ENCODE data around the gene KRTAP2-3. TPM values are rescaled to one million over a fixed set of nuclear protein-coding genes. Genes with fewer than 3 reads are reported as not detected.
"Not testable (repeated sequence)": the region's sequence is repeated elsewhere in the genome, so short reads cannot be mapped to it uniquely, and the experiment has no call there.

The KRTAP2-3 gene, protein sequence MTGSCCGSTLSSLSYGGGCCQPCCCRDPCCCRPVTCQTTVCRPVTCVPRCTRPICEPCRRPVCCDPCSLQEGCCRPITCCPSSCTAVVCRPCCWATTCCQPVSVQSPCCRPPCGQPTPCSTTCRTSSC
- 0.57 TPM in 1 of 2 replicates, not detected in the other for total RNA-seq (2021)
- percentile 52 among the genes with signal in this experiment for Bru-seq, nascent RNA
- BruChase-seq, experiment 1, labeled RNA remaining after a 2-hour chase: percentile 33 among the genes with signal in this experiment
- BruChase-seq, experiment 2, labeled RNA remaining after a 6-hour chase: percentile 61 among the genes with signal in this experiment
- long read RNA-seq, partial matches to known transcripts: 0 of 1 reads
- long read RNA-seq, other reads (novel, unspliced or antisense): 0 of 1 reads

DNA sequence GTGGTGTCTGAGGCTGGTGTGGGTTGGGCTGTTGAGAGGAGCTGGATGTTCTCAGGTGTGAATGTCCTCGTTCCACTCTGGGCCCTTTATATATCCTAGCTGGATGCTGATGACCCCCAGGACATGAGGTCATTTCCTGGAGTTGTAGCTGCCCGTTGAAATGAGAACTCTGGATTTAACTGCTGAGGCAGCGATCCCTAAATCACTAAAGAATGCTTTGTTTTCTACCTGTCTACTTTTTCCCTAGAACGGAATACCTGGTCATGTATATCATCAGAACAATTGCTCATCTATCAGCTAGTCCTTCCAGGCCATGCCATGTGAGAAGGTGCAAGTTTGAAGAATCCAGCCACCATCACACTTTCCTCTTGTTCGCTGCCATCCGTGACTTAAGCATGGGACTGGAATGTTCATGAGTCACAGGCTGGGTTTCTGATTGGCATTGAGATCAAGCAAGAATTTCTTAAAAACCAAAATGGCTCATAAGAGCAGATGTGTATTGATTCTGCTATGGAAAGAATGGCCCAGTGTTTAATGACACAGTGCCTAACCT, at the start of gene KRTAP2-3:
TSS of gene KRTAP2-3 (minus strand) at position 63 of the 553 bp plus-strand sequence. CDS start 64 bp downstream, outside the sequence.
- Histone ChIP-seq H4K20me1 (ENCODE audit: insufficient read depth) (no peaks in the 10 kb centered on the region), H2AFZ (no peak within 1 kb of the TSS), H3K4me2 (peak within 1 kb of the TSS; percentile 43), H3K4me1 (replicated peaks; ENCODE audit: insufficient read depth) (peaks cover 47% of the 10 kb centered on the region), H3K79me2 (ENCODE audit: low read depth) (no peaks in the 10 kb centered on the region), H3K9me3 (ENCODE audit: insufficient read depth, low read depth) (no peaks in the 10 kb centered on the region), H3K9me2 (ENCODE audit: insufficient read depth) (no peaks in the 10 kb centered on the region), H3F3A (ENCODE audit: insufficient read depth, low read depth) (peaks cover 26% of the 10 kb centered on the region), H3K4me3 (no peak within 1 kb of the TSS), H3K27ac (peak within 1 kb of the TSS; percentile 88), H3K36me3 (ENCODE audit: low read depth) (0 out of 2 replicates have a peak, but pooled peaks cover 5% of the 10 kb centered on the region), H3K27me3 (ENCODE audit: insufficient read depth, low read depth) (no peaks in the 10 kb centered on the region)
- peak; percentile 64 to 93 for DNase-seq
- CTCF ChIA-PET: no interaction called here
- intact Hi-C loops (cut with micrococcal nuclease; ENCODE audit: unreplicated experiment): loop anchor here (1.0 to 10.0 kb wide), 4 partner anchors 73 to 485 kb away; no protein-coding TSS in a partner anchor
- no TSS peak for BruUV-seq (replicated peaks)
- TF ChIP-seq EZH2 (IDR thresholded peaks at IDR 0.05; ENCODE audit: low read depth) (no peak), CTCF (conservative IDR thresholded peaks at IDR 0.05) (no peak)
- POLR2A ChIA-PET (ENCODE audit: unreplicated experiment): interaction anchor here (0.5 to 1.0 kb wide), 3 partner anchors 158 to 446 kb away, joined by 4 to 20 read pairs (median 8); partner anchors contain the start of gene KRT13

GRCh38 chr17:41108728-41109386, 48.9 kb upstream of the KRTAP2-3 start:
- H3K9me3 ChIP-seq (ENCODE audit: insufficient read depth, low read depth): peaks cover 13% of the 10 kb centered on the region
- H3K36me3 ChIP-seq (ENCODE audit: low read depth); POLR2A ChIA-PET (ENCODE audit: unreplicated experiment); H3K79me2 ChIP-seq (ENCODE audit: low read depth); H3K4me2 ChIP-seq; H3K9me2 ChIP-seq (ENCODE audit: insufficient read depth); CTCF ChIA-PET; H2AFZ ChIP-seq; DNase-seq; H3K27me3 ChIP-seq (ENCODE audit: insufficient read depth, low read depth); BruUV-seq (replicated peaks); H3K4me3 ChIP-seq; intact Hi-C loops (cut with micrococcal nuclease; ENCODE audit: unreplicated experiment); H4K20me1 ChIP-seq (ENCODE audit: insufficient read depth); H3K27ac ChIP-seq: not testable (repeated sequence)
- peaks cover 11% of the 10 kb centered on the region; the same call in 1 of the 2 replicates for H3F3A ChIP-seq (ENCODE audit: insufficient read depth, low read depth)
- peaks cover 20% of the 10 kb centered on the region for H3K4me1 ChIP-seq (replicated peaks; ENCODE audit: insufficient read depth)

DNA sequence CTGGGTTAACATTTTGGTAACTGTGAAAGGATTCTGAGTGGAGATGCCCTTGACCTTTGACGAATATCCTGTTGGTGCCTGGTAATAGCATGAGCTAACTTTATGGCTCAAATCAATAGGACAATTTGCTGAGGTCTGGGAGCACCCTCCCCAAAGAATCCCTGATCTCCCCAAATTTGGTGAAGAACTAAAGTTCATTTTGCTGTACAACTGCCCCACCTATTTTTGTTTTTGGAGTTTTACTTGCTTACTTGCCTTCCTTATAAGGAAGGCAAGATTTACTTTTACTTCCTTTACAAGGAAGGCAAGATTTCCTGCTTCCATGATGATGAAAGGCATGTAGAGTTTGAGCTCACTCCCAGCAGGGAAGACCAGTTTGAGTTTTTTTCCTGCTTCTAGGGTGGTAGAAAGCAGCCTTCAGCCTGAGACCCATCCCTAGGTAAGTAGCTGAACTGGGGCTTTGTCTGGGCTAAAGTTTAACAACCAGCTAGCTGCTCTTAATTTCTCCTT, 48.1 kb upstream of the KRTAP2-3 start:
- Histone ChIP-seq H3K36me3 (ENCODE audit: low read depth) (no peaks in the 10 kb centered on the region), H3K9me3 (ENCODE audit: insufficient read depth, low read depth) (peaks cover 13% of the 10 kb centered on the region), H3K4me2 (no peak overlapping the region), H3F3A (ENCODE audit: insufficient read depth, low read depth) (peaks cover 15% of the 10 kb centered on the region; the same call in 1 of the 2 replicates), H3K9me2 (ENCODE audit: insufficient read depth) (no peaks in the 10 kb centered on the region), H3K4me3 (no peak overlapping the region), H3K27me3 (ENCODE audit: insufficient read depth, low read depth) (no peaks in the 10 kb centered on the region), H3K27ac (no peak overlapping the region), H4K20me1 (ENCODE audit: insufficient read depth) (no peaks in the 10 kb centered on the region), H2AFZ (no peak overlapping the region), H3K4me1 (replicated peaks; ENCODE audit: insufficient read depth) (peaks cover 22% of the 10 kb centered on the region), H3K79me2 (ENCODE audit: low read depth) (no peaks in the 10 kb centered on the region)
- no TSS peak for BruUV-seq (replicated peaks)
- CTCF ChIA-PET: no interaction called here
- DNase-seq: no peak
- TF ChIP-seq CTCF (conservative IDR thresholded peaks at IDR 0.05) (no peak), EZH2 (IDR thresholded peaks at IDR 0.05; ENCODE audit: low read depth) (no peak)
- POLR2A ChIA-PET (ENCODE audit: unreplicated experiment): no interaction called here
- intact Hi-C loops (cut with micrococcal nuclease; ENCODE audit: unreplicated experiment): no loop called here

- Histone ChIP-seq H3K4me1 (replicated peaks; ENCODE audit: insufficient read depth) (peaks cover 25% of the 10 kb centered on the region), H3K4me2 (peak within 1 kb of the TSS; percentile 49), H3K27ac (peak within 1 kb of the TSS; percentile 73), H3F3A (ENCODE audit: insufficient read depth, low read depth) (peaks cover 15% of the 10 kb centered on the region; the same call in 1 of the 2 replicates)
- BruUV-seq (replicated peaks); H2AFZ ChIP-seq; H3K36me3 ChIP-seq (ENCODE audit: low read depth); CTCF ChIA-PET; H3K9me2 ChIP-seq (ENCODE audit: insufficient read depth); H4K20me1 ChIP-seq (ENCODE audit: insufficient read depth); DNase-seq; POLR2A ChIA-PET (ENCODE audit: unreplicated experiment); H3K4me3 ChIP-seq; H3K9me3 ChIP-seq (ENCODE audit: insufficient read depth, low read depth); H3K79me2 ChIP-seq (ENCODE audit: low read depth); intact Hi-C loops (cut with micrococcal nuclease; ENCODE audit: unreplicated experiment); H3K27me3 ChIP-seq (ENCODE audit: insufficient read depth, low read depth): not testable (repeated sequence)
Measured at GRCh38 chr17:41105347-41105746, 45.4 kb upstream of the KRTAP2-3 start, which contains the start of gene KRTAP4-9. Gene KRTAP4-9, plus strand, starts transcription at chr17:41105389. Its CDS starts 0 bp downstream, at chr17:41105389.

- H4K20me1 ChIP-seq (ENCODE audit: insufficient read depth); CTCF ChIA-PET; H3K4me3 ChIP-seq; intact Hi-C loops (cut with micrococcal nuclease; ENCODE audit: unreplicated experiment); H3K9me3 ChIP-seq (ENCODE audit: insufficient read depth, low read depth); H3K79me2 ChIP-seq (ENCODE audit: low read depth); H3K36me3 ChIP-seq (ENCODE audit: low read depth); BruUV-seq (replicated peaks); POLR2A ChIA-PET (ENCODE audit: unreplicated experiment); H3K9me2 ChIP-seq (ENCODE audit: insufficient read depth); H2AFZ ChIP-seq; H3K27me3 ChIP-seq (ENCODE audit: insufficient read depth, low read depth): not testable (repeated sequence)
- H3F3A ChIP-seq (ENCODE audit: insufficient read depth, low read depth): peaks cover 15% of the 10 kb centered on the region; the same call in 1 of the 2 replicates
- peaks cover 33% of the 10 kb centered on the region for H3K4me1 ChIP-seq (replicated peaks; ENCODE audit: insufficient read depth)
- peak overlapping the region; percentile 49 for H3K4me2 ChIP-seq
- H3K27ac ChIP-seq: peak overlapping the region; percentile 73
- DNase-seq: peak in 1 of 2 experiments; percentile 84
Measured at GRCh38 chr17:41104386-41105038, 44.6 kb upstream of the KRTAP2-3 start.
